Tibial nerve (tissue), 3 donors: ENCODE measurements around the gene TMEM123.

Experiments
- CTCF ChIP-seq, 5 experiments: fragments of 200-600 bp in 3 of 5; fragments of 450-650 bp in 2 of 5; sonication (generic) in 3 of 5; IDR thresholded peaks; one replicate each; pipeline ENCODE4 v1.5.1; 2016 to 2019; ENCODE audit warnings: antibody characterized with exemption in 5 of 5, mild to moderate bottlenecking in 3 of 5, moderate library complexity in 2 of 5
- POLR2A ChIP-seq, 2 donors: fragments of 450-650 bp; IDR thresholded peaks; one replicate each; pipeline ENCODE4 v1.6.1; 2017; ENCODE audit warnings: antibody characterized with exemption in 2 of 2, mild to moderate bottlenecking in 2 of 2, moderate library complexity in 2 of 2

DNA sequence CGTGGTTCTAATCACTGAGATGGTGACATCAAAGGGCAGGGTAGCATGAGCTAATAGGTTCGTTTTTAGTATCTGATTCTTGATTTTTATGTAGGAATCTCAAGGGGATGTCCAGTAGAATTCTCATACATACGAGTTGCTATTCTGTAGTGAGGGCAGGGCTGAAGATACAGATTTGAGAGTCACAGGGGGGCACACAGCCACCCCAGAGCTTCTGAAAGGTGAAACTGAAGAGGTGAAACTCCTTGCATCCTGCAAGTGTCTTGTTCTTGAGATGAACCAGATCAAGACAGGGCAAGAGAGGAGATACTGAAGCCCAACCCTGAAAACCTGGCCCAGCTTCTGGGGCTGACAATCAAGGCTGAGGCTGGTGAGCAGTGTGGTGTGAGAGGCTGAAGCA is 35.6 kb upstream of the TMEM123 start:
- no peak for TF ChIP-seq CTCF (IDR thresholded peaks at IDR 0.05)
- TF ChIP-seq POLR2A (IDR thresholded peaks at IDR 0.05), result no peak
